BJ (cell line): ENCODE measurements around the gene BAZ1A. TPM values are rescaled to one million over a fixed set of nuclear protein-coding genes. Genes with fewer than 3 reads are reported as not detected.
"Not testable (repeated sequence)": the region's sequence is repeated elsewhere in the genome, so short reads cannot be mapped to it uniquely, and the experiment has no call there.

Experiments
- CTCF ChIA-PET: fragments of 350-600 bp; formaldehyde crosslinking; extraction: SDS; loops from one replicate; lab custom pipeline; 2021; ENCODE audit warnings: antibody characterized with exemption, inconsistent platforms; lab: Yijun Ruan, JAX
- POLR2A ChIA-PET: fragments of 300-600 bp; sonication (Branson Sonifier 250); formaldehyde crosslinking; extraction: SDS; loops from one replicate; lab custom pipeline; 2021; ENCODE audit warnings: antibody characterized with exemption; lab: Charles Lee
- DNase-seq: peaks from one replicate; pipeline ENCODE4 v3.0.0-alpha.2; 2011; ENCODE audit warnings: low read depth
- H3K27me3 ChIP-seq: 2 replicates; pipeline ENCODE4 v1.6.0; 2011; ENCODE audit warnings: low read length; ENCODE audit not compliant: control insufficient read depth, insufficient read depth
- H3K36me3 ChIP-seq: 2 replicates; pipeline ENCODE4 v1.5.1; 2011; ENCODE audit warnings: low read length; ENCODE audit not compliant: control insufficient read depth, insufficient read depth
- H3K4me3 ChIP-seq: 2 replicates; pipeline ENCODE4 v1.5.1; 2011; ENCODE audit warnings: low read depth, mild to moderate bottlenecking, control low read depth, low read length
- CTCF ChIP-seq: IDR thresholded peaks from 2 replicates; pipeline ENCODE4 v1.5.1; 2011; ENCODE audit warnings: low read depth, mild to moderate bottlenecking, control low read depth, inconsistent platforms, low read length, moderate library complexity; ENCODE audit not compliant: insufficient read depth
- polyA plus RNA-seq: library from polyadenylated mRNA; depleted of rRNA; stranded (reverse); fragments of >200 nt; gene quantifications from 2 replicates; pipeline ENCODE4 v1.2.3, GENCODE V29; 2011

Gene BAZ1A
- polyA plus RNA-seq, 1 experiment, result 8.9 TPM

- DNase-seq, result no peak
- POLR2A ChIA-PET, result no interaction called here
- H3K36me3 ChIP-seq, result no peaks in the 10 kb centered on the region
- H3K4me3 ChIP-seq, result no peak overlapping the region
- CTCF ChIA-PET, result no interaction called here
- H3K27me3 ChIP-seq, result no peaks in the 10 kb centered on the region
- TF ChIP-seq CTCF, result no peak
Observed at GRCh38 chr14:34817768-34818167, 57.4 kb downstream of the BAZ1A start.

- Histone ChIP-seq H3K36me3 (no peaks in the 10 kb centered on the region), H3K4me3 (no peak overlapping the region)
Observed at GRCh38 chr14:34810028-34810427, 65.1 kb downstream of the BAZ1A start.

GRCh38 chr14:34806257-34806656 is 68.9 kb downstream of the BAZ1A start:
- ChIA-PET POLR2A (no interaction called here), CTCF (interaction anchor here (0.8 kb wide), 1 partner anchor 18 kb away, joined by 3 read pairs; no protein-coding TSS in a partner anchor)
- DNase-seq, result no peak
- Histone ChIP-seq H3K36me3 (peaks cover 2% of the 10 kb centered on the region; the same call in 1 of the 2 replicates), H3K27me3 (no peaks in the 10 kb centered on the region), H3K4me3 (no peak overlapping the region)
- no peak for TF ChIP-seq CTCF

More at GRCh38 chr14:34810028-34810427, 65.1 kb downstream of the BAZ1A start:
- CTCF ChIA-PET, result no interaction called here
- DNase-seq, result no peak
- POLR2A ChIA-PET, result no interaction called here
- TF ChIP-seq CTCF, result no peak
- no peaks in the 10 kb centered on the region for H3K27me3 ChIP-seq

- Histone ChIP-seq H3K27me3 (no peaks in the 10 kb centered on the region), H3K4me3 (no peak overlapping the region), H3K36me3 (peaks cover 2% of the 10 kb centered on the region; the same call in 1 of the 2 replicates)
- no peak for TF ChIP-seq CTCF
- POLR2A ChIA-PET, result no interaction called here
- CTCF ChIA-PET, result no interaction called here
- DNase-seq, result no peak
Observed at GRCh38 chr14:34804933-34805332, 70.2 kb downstream of the BAZ1A start.

- H3K27me3 ChIP-seq, DNase-seq, H3K36me3 ChIP-seq, POLR2A ChIA-PET, H3K4me3 ChIP-seq: not testable (repeated sequence)
- CTCF ChIA-PET, result interaction anchor here (0.6 kb wide), 1 partner anchor 223 kb away, joined by 6 read pairs; no protein-coding TSS in a partner anchor
Observed at GRCh38 chr14:34798861-34799260, 76.3 kb downstream of the BAZ1A start.
